ENCODE results near the gene SUSD1.

- no peak for TF ChIP-seq CTCF (IDR thresholded peaks at IDR 0.05; ENCODE audit: extremely low read depth in 1 of 2, insufficient read depth in 1 of 2, low read depth in 1 of 2, low read length in 2 of 2)
- no peak for TF ChIP-seq POLR2A (IDR thresholded peaks at IDR 0.05; ENCODE audit: low read depth, low read length)
- no peak for TF ChIP-seq FOS (IDR thresholded peaks at IDR 0.05; ENCODE audit: borderline replicate concordance, insufficient read depth, low read length)
- no peak for TF ChIP-seq JUN (IDR thresholded peaks at IDR 0.05; ENCODE audit: borderline replicate concordance, insufficient read depth, insufficient read length, low read depth)
- TF ChIP-seq MAX (IDR thresholded peaks at IDR 0.05; ENCODE audit: insufficient read depth, insufficient read length): no peak
- TF ChIP-seq GATA2 (IDR thresholded peaks at IDR 0.05; ENCODE audit: insufficient read depth, insufficient read length, low read depth, low read length): no peak
- no peak for TF ChIP-seq EZH2 (IDR thresholded peaks at IDR 0.05; ENCODE audit: borderline replicate concordance, low read depth, low read length, severe bottlenecking)
Observed at GRCh38 chr9:112015149-112015548, 159.9 kb downstream of the SUSD1 start.

Data from endothelial cell of umbilical vein (primary cell).